Stimulated activated memory B cell treated with anti-CD40 and anti-IgM and Interleukin-4, amounts not matched to agents 10 μg/mL and 1 μg/mL and 100 μg/mL, for 72 hours (primary cell): ENCODE data around the gene RGS5.

Experiments used
- ATAC-seq: fragments of 150-1000 bp; cut with Tn5 transposase; 2 replicates; pipeline ENCODE4 v1.10.0; 2021
- H3K27ac Mint-ChIP-seq: one replicate; pipeline ENCODE4 v1.8.0; 2022; ENCODE audit warnings: mild to moderate bottlenecking, mixed read lengths
- H3K27me3 Mint-ChIP-seq: one replicate; pipeline ENCODE4 v1.8.0; 2022; ENCODE audit warnings: mixed read lengths
- H3K36me3 Mint-ChIP-seq: one replicate; pipeline ENCODE4 v1.8.0; 2022; ENCODE audit warnings: mixed read lengths
- H3K4me1 Mint-ChIP-seq: one replicate; pipeline ENCODE4 v1.8.0; 2022; ENCODE audit warnings: mixed read lengths
- H3K4me3 Mint-ChIP-seq: one replicate; pipeline ENCODE4 v1.8.0; 2022; ENCODE audit warnings: mild to moderate bottlenecking, moderate library complexity, mixed read lengths
- H3K9me3 Mint-ChIP-seq: one replicate; pipeline ENCODE4 v1.8.0; 2022; ENCODE audit warnings: mixed read lengths

RGS5 gene

GRCh38 chr1:163141556-163141955 lies 61.2 kb downstream of the RGS5 start:
- Mint-ChIP-seq H3K4me3 (no peak overlapping the region), H3K27me3 (no peaks in the 10 kb centered on the region), H3K9me3 (no peaks in the 10 kb centered on the region), H3K27ac (no peak overlapping the region), H3K4me1 (no peaks in the 10 kb centered on the region), H3K36me3 (no peaks in the 10 kb centered on the region)
- no peak for ATAC-seq

DNA sequence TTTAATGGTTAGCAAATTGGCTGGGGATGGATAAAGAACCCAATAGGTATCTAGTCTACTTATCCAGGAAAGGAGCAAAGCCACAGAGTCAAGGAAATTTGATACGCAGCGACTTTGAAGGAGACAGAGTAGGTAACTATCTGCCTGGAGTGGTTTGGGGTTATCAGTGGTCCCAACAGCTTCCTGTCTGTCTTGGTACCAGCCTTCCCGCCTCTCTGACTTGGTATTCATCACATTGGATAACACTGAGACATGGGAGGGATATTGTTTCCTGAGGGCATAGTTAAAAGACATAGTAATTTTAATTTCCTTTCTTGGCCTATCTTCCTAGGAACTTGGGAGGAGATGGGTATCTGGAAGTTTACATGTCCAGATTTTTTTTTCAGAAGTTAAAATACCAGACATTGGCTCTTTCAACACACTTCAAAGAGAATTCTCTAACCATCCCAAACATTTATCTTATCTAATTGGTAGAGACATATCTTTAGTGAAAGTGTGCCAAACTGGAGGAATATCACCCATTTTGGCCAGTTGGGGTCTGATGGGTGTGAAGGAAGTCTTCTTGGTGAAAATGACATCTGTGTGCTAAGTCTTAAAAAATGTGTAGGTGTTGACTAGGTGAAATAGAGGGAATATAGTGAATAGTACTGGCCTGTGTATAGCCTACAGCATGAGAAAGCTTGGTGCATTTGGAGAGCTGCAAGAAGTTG lies 65.0 kb downstream of the RGS5 start:
- H3K9me3 Mint-ChIP-seq = no peaks in the 10 kb centered on the region

GRCh38 chr1:163131981-163132380 lies 70.7 kb downstream of the RGS5 start:
- Mint-ChIP-seq H3K9me3 (no peaks in the 10 kb centered on the region), H3K4me1 (no peaks in the 10 kb centered on the region), H3K27ac (no peak overlapping the region), H3K36me3 (no peaks in the 10 kb centered on the region), H3K27me3 (peaks cover 4% of the 10 kb centered on the region), H3K4me3 (no peak overlapping the region)
- ATAC-seq = no peak

More for the DNA sequence above, 65.0 kb downstream of the RGS5 start:
- Mint-ChIP-seq H3K36me3 (no peaks in the 10 kb centered on the region), H3K4me3 (no peak overlapping the region), H3K27me3 (no peaks in the 10 kb centered on the region), H3K4me1 (no peaks in the 10 kb centered on the region), H3K27ac (no peak overlapping the region)
- ATAC-seq = no peak

- no peaks in the 10 kb centered on the region for H3K9me3 Mint-ChIP-seq
- H3K36me3 Mint-ChIP-seq = no peaks in the 10 kb centered on the region
- no peak for ATAC-seq
- H3K27ac Mint-ChIP-seq = no peak overlapping the region
- H3K4me3 Mint-ChIP-seq = no peak overlapping the region
- H3K4me1 Mint-ChIP-seq = no peaks in the 10 kb centered on the region
- H3K27me3 Mint-ChIP-seq = peaks cover 13% of the 10 kb centered on the region
Observed at GRCh38 chr1:163130225-163130856, 72.4 kb downstream of the RGS5 start.

DNA sequence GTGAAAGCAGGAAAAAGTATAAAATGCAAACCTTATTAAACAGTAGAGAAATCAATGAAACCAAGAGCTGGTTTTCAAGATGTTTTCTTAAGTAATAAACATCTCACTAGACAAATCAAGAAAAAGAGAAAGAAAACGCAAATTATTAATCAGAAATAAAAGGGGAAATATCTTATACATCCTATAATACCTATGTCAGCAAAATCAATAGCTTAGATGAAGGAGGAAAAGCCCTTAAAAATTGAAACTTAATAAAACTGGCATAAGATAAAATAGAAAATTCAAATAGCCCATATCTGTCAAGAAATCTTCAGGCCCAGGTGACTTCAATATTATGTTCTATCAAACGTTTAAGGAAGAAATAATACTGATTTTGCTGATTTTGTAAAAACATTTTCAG lies 74.4 kb downstream of the RGS5 start:
- Mint-ChIP-seq H3K4me1 (no peaks in the 10 kb centered on the region), H3K4me3 (no peak overlapping the region), H3K27me3 (peaks cover 26% of the 10 kb centered on the region), H3K36me3 (no peaks in the 10 kb centered on the region), H3K9me3 (no peaks in the 10 kb centered on the region), H3K27ac (no peak overlapping the region)
- ATAC-seq = no peak

DNA sequence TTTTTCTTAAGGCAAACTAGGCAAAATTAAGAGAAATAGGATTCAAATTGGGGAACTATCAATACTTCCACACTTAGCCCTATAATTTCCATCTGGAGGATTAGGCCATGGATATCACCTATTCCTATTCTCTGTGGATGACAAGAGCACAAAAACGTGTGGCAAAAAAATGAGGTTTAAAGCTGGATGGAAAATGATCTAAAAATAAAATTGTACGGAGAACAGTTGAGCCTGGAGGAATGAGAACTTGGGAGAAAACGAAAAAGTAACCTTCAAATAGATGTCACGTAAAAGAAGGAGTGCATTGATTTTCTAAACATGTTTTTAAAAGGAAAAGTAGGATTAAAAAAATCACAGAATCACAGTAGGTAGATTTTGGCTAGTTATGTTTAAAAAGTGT lies 77.9 kb downstream of the RGS5 start:
- ATAC-seq = no peak
- Mint-ChIP-seq H3K4me3 (no peak overlapping the region), H3K4me1 (no peaks in the 10 kb centered on the region), H3K36me3 (no peaks in the 10 kb centered on the region), H3K27me3 (peaks cover 26% of the 10 kb centered on the region), H3K9me3 (no peaks in the 10 kb centered on the region), H3K27ac (no peak overlapping the region)

DNA sequence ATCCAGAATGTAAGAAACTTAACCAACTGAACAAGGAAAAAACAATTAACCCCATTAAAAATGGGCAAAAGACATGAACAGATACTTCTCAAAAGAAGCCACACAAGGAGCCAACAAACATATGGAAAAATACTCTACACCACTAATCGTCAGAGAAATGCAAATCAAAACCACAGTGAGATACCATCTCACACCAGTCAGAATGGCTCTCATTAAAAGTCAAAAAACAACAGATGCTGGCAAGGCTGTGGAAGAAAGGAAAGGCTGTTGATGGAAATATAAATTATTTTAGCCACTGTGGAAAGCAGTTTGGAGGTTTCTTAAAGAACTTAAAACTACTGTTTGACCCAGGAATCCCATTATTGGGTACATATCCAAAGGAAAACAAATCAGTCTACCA lies 82.3 kb downstream of the RGS5 start:
- H3K9me3 Mint-ChIP-seq = no peaks in the 10 kb centered on the region
- H3K4me3 Mint-ChIP-seq = no peak overlapping the region
- no peak for ATAC-seq
- no peaks in the 10 kb centered on the region for H3K4me1 Mint-ChIP-seq
- H3K27me3 Mint-ChIP-seq = peaks cover 13% of the 10 kb centered on the region
- H3K27ac Mint-ChIP-seq = no peak overlapping the region
- no peaks in the 10 kb centered on the region for H3K36me3 Mint-ChIP-seq

DNA sequence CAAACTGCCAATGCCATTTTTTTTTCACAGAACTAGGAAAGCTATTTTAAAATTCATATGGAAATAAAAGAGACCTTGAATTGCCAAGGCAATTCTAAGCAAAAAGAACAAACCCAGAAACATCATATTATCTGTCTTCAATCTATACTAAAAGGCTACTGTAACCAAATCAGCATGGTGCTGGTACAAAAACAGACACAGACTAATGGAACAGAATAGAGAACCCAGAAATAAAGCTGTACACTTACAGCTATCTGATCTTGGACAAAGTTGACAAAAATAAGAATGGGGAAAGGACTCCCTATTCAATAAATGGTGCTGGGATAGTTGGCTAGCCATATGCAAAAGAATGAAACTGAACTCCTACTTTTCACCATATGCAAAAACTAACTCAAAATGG lies 83.0 kb downstream of the RGS5 start:
- Mint-ChIP-seq H3K27me3 (peaks cover 10% of the 10 kb centered on the region), H3K4me1 (no peaks in the 10 kb centered on the region), H3K9me3 (no peaks in the 10 kb centered on the region), H3K4me3 (no peak overlapping the region), H3K27ac (no peak overlapping the region), H3K36me3 (no peaks in the 10 kb centered on the region)
- no peak for ATAC-seq

GRCh38 chr1:163115887-163116286 lies 86.8 kb downstream of the RGS5 start:
- Mint-ChIP-seq H3K27me3 (peaks cover 18% of the 10 kb centered on the region), H3K9me3 (no peaks in the 10 kb centered on the region), H3K36me3 (no peaks in the 10 kb centered on the region), H3K4me3 (no peak overlapping the region), H3K4me1 (no peaks in the 10 kb centered on the region), H3K27ac (no peak overlapping the region)
- ATAC-seq = no peak

DNA sequence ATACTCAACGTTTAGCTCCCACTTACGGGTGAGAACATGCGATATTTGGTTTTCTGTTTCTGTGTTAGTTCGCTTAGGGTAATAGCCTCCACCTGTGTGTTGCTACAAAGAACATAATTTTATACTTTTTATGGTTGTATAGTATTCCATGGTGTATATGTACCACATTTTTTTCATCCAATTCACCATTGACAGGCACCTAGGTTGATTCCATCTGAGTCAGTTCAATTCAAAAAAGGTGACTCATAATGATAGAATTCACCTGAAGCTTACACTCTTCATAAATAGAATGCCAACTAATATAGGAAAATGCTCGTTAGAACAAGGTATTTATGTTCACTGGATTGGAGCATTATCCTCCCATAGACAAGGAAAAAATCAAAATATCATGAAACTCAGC lies 95.1 kb downstream of the RGS5 start:
- Mint-ChIP-seq H3K27me3 (peaks cover 15% of the 10 kb centered on the region), H3K4me3 (no peak overlapping the region), H3K4me1 (no peaks in the 10 kb centered on the region), H3K9me3 (peaks cover 3% of the 10 kb centered on the region), H3K36me3 (no peaks in the 10 kb centered on the region), H3K27ac (no peak overlapping the region)
- no peak for ATAC-seq

- no peak overlapping the region for H3K27ac Mint-ChIP-seq
- no peaks in the 10 kb centered on the region for H3K36me3 Mint-ChIP-seq
- H3K4me3 Mint-ChIP-seq = no peak overlapping the region
- no peak for ATAC-seq
- H3K4me1 Mint-ChIP-seq = no peaks in the 10 kb centered on the region
- H3K27me3 Mint-ChIP-seq = peaks cover 8% of the 10 kb centered on the region
- H3K9me3 Mint-ChIP-seq = peaks cover 3% of the 10 kb centered on the region
Observed at GRCh38 chr1:163106364-163106987, 96.2 kb downstream of the RGS5 start.

DNA sequence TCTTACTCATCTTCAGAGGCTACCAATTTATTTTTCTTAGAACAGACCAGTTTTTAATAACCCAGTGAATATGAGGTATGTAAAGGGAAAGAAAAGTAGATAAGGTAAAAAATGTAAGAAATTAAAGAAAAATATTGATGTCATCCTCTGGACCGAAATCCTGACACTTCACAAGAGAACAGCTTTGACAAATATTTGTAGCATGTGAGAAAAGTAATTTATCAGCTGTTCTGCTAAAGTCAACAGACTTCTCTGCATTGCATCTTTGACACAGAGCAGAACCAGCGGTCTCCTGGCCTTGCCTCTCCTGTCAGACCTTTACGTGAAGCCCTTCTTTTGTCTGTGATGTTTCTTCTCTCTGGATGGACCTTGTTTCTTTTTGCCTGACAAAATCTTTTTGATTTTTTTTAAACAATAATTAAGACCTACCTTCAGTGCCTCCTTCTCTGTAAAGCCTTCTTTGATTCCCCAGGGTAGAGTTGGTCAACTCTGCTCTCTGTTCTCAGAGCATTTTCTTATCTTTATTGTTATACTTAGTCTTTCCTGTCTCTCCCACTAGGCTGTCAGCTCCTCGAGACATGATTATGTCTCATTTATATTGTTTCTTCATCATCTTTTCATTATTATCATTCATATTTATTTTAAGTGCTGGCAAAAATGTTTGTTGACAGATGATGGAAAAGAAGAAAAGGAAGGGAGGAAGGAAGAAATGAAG lies 98.2 kb downstream of the RGS5 start:
- H3K4me1 Mint-ChIP-seq = no peaks in the 10 kb centered on the region
- H3K36me3 Mint-ChIP-seq = no peaks in the 10 kb centered on the region
- ATAC-seq = no peak
- H3K4me3 Mint-ChIP-seq = no peak overlapping the region
- no peak overlapping the region for H3K27ac Mint-ChIP-seq
- no peaks in the 10 kb centered on the region for H3K9me3 Mint-ChIP-seq
- H3K27me3 Mint-ChIP-seq = peaks cover 7% of the 10 kb centered on the region

DNA sequence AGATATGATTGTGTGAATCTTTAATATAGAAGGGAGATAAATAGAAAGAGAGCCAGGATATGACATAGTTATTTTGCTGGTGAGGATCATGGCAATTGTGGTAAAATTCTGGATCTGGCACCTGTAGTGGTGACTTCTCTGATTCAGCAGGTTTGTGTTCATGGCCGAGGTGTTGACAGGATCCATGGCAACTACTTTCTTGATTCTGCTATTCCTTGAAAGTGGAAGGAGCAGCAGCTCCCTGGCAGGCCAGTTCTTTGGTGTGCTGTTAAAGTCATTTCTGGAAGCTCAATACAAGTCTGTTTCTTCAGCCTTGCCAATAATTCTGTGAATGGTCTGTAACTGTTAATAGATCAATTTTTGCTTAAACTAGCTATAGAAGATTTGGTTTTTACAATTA lies 100.1 kb downstream of the RGS5 start:
- Mint-ChIP-seq H3K4me3 (no peak overlapping the region), H3K27ac (no peak overlapping the region), H3K27me3 (peaks cover 7% of the 10 kb centered on the region), H3K9me3 (no peaks in the 10 kb centered on the region), H3K4me1 (no peaks in the 10 kb centered on the region), H3K36me3 (no peaks in the 10 kb centered on the region)
- no peak for ATAC-seq

DNA sequence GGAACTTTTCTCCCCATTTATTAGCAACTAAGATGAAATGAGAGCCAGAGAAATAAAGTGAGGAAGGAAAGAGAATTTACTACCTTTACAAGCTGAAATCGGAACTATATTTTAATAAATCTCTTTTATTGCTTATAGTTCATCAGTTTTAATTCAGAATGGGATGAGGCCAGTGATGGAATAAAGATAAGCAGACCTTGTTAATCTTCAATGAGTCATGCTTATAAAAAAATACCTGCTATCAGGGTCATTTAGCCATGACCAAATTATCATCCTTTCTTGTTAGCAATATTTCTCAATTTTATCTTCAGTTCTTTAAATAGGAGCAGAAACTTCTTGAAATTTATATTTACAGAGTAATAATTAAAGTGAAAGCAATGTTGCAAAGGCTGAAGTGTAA lies 107.5 kb downstream of the RGS5 start:
- no peak for ATAC-seq
- Mint-ChIP-seq H3K9me3 (no peaks in the 10 kb centered on the region), H3K27ac (no peak overlapping the region), H3K27me3 (peaks cover 20% of the 10 kb centered on the region), H3K36me3 (no peaks in the 10 kb centered on the region), H3K4me3 (no peak overlapping the region), H3K4me1 (no peaks in the 10 kb centered on the region)

- no peaks in the 10 kb centered on the region for H3K4me1 Mint-ChIP-seq
- ATAC-seq = no peak
- peaks cover 15% of the 10 kb centered on the region for H3K27me3 Mint-ChIP-seq
- no peak overlapping the region for H3K4me3 Mint-ChIP-seq
- H3K9me3 Mint-ChIP-seq = no peaks in the 10 kb centered on the region
- no peaks in the 10 kb centered on the region for H3K36me3 Mint-ChIP-seq
- no peak overlapping the region for H3K27ac Mint-ChIP-seq
Observed at GRCh38 chr1:163094589-163094988, 108.1 kb downstream of the RGS5 start.
